A549 (cell line): ENCODE measurements around the gene TRPM2. TPM values are rescaled to one million over a fixed set of nuclear protein-coding genes. Genes with fewer than 3 reads are reported as not detected.

Experiments
- ATAC-seq, 2 experiments: fragments of 200-7000 bp in 1 of 2; fragments of >200 bp in 1 of 2; cut with Nextera tagmentation in 1 of 2; cut with Tn5 transposase in 1 of 2; 3 replicates each; pipeline versions ENCODE4 v1.8.0 to v1.9.1; 2018 to 2020; ENCODE audit warnings: mild to moderate bottlenecking in 1 of 2, moderate library complexity in 1 of 2
- CTCF ChIA-PET: fragments of 300-600 bp; sonication (Branson Sonifier 250); formaldehyde crosslinking; extraction: SDS; loops from one replicate; lab custom pipeline; 2021; ENCODE audit warnings: antibody characterized with exemption, inconsistent platforms; lab: Yijun Ruan, JAX
- POLR2A ChIA-PET: fragments of 350-600 bp; formaldehyde crosslinking; extraction: SDS; loops from one replicate; lab custom pipeline; 2021; ENCODE audit warnings: antibody characterized with exemption, inconsistent platforms; lab: Yijun Ruan, JAX
- DNase-seq, 2 experiments: peaks; one replicate each; pipeline versions ENCODE4 v3.0.0 to v3.0.0-alpha.2; 2011 to 2016; ENCODE audit warnings: low read depth in 1 of 2, low spot score in 1 of 2
- FAIRE-seq: peaks from 2 replicates; lab custom pipeline; 2011; peaks lifted over from hg19 to GRCh38; lab: Jason Lieb, UNC
- H3K27ac ChIP-seq, 2 experiments: fragments of >200 bp; sonication (Bioruptor Twin); formaldehyde crosslinking; 3 replicates each; pipeline ENCODE4 v1.5.1; 2016 to 2017
- H3K4me1 ChIP-seq: fragments of >200 bp; sonication (Bioruptor Twin); formaldehyde crosslinking; 3 replicates; pipeline ENCODE4 v1.6.1; 2016
- H3K4me2 ChIP-seq: fragments of >200 bp; sonication (Bioruptor Twin); formaldehyde crosslinking; 3 replicates; pipeline ENCODE4 v1.6.1; 2016
- H3K4me3 ChIP-seq: fragments of >200 bp; sonication (Bioruptor Twin); formaldehyde crosslinking; 3 replicates; pipeline ENCODE4 v1.5.1; 2016
- H3K9me3 ChIP-seq: fragments of >200 bp; sonication (Bioruptor Twin); formaldehyde crosslinking; 3 replicates; pipeline ENCODE4 v1.6.1; 2016
- CBX2 ChIP-seq: fragments of 200-600 bp; sonication (generic); IDR thresholded peaks from 2 replicates; pipeline ENCODE4 v1.6.1; 2016; ENCODE audit warnings: low read depth, mild to moderate bottlenecking, borderline replicate concordance
- CBX8 ChIP-seq: fragments of 200-600 bp; sonication (generic); IDR thresholded peaks from 2 replicates; pipeline ENCODE4 v1.6.1; 2016
- CHD2 ChIP-seq: fragments of 150-350 bp; IDR thresholded peaks from 2 replicates; pipeline ENCODE4 v1.6.1; 2014; ENCODE audit warnings: low read length; ENCODE audit not compliant: partially characterized antibody
- EP300 ChIP-seq, 2 experiments: fragments of >200 bp; sonication (Bioruptor Twin); formaldehyde crosslinking; IDR thresholded peaks; 2 replicates in 1 of 2; 3 replicates in 1 of 2; pipeline ENCODE4 v1.6.1; 2016 to 2017
- FOSB ChIP-seq: fragments of 250-450 bp; sonication (Bioruptor Pico); IDR thresholded peaks from 2 replicates; pipeline ENCODE4 v1.5.0; 2020; ENCODE audit warnings: mild to moderate bottlenecking, moderate library complexity
- FOXS1 ChIP-seq: fragments of 250-450 bp; sonication (Bioruptor Pico); IDR thresholded peaks from 2 replicates; pipeline ENCODE4 v1.5.0; 2020; ENCODE audit warnings: mild to moderate bottlenecking, moderate library complexity
- GATA3 ChIP-seq: IDR thresholded peaks from 2 replicates; pipeline ENCODE4 v1.6.1; 2012; ENCODE audit warnings: borderline replicate concordance
- HEYL ChIP-seq: fragments of 250-450 bp; sonication (Bioruptor Pico); IDR thresholded peaks from 2 replicates; pipeline ENCODE4 v1.8.0; 2021; ENCODE audit warnings: mild to moderate bottlenecking, moderate library complexity
- JUN ChIP-seq, 2 experiments: fragments of >200 bp; sonication (Bioruptor Twin); formaldehyde crosslinking; IDR thresholded peaks; 2 replicates in 1 of 2; 3 replicates in 1 of 2; pipeline ENCODE4 v1.6.1; 2016 to 2017
- JUNB ChIP-seq: fragments of >200 bp; sonication (Bioruptor Twin); formaldehyde crosslinking; IDR thresholded peaks from 2 replicates; pipeline ENCODE4 v1.6.1; 2016
- KDM5A ChIP-seq: fragments of 200-600 bp; sonication (generic); IDR thresholded peaks from 2 replicates; pipeline ENCODE4 v1.6.1; 2016; ENCODE audit warnings: antibody characterized with exemption, mild to moderate bottlenecking
- MYC ChIP-seq: IDR thresholded peaks from 2 replicates; pipeline ENCODE4 v1.6.1; 2012; ENCODE audit warnings: mild to moderate bottlenecking, inconsistent platforms, low read length, improper control_type of control experiment, borderline replicate concordance
- NFE2L2 ChIP-seq: fragments of 150-350 bp; conservative IDR thresholded peaks from 2 replicates; pipeline ENCODE4 v1.6.1; 2014; ENCODE audit warnings: low read length
- NPAS2 ChIP-seq: fragments of 250-450 bp; sonication (Bioruptor Pico); IDR thresholded peaks from 2 replicates; pipeline ENCODE4 v1.8.0; 2022; ENCODE audit warnings: mild to moderate bottlenecking, moderate library complexity, borderline replicate concordance
- POLR2A ChIP-seq: IDR thresholded peaks from 2 replicates; pipeline ENCODE4 v1.6.1; 2012; ENCODE audit warnings: mild to moderate bottlenecking, low read length
- POLR2AphosphoS2 ChIP-seq: conservative IDR thresholded peaks from 2 replicates; pipeline ENCODE4 v1.6.1; 2012; ENCODE audit warnings: low read length, improper control_type of control experiment, inconsistent platforms
- RCOR1 ChIP-seq: fragments of 150-350 bp; IDR thresholded peaks from 2 replicates; pipeline ENCODE4 v1.6.1; 2014; ENCODE audit warnings: antibody characterized with exemption, low read length, low read depth
- SMC3 ChIP-seq: fragments of >200 bp; sonication (Bioruptor Twin); formaldehyde crosslinking; IDR thresholded peaks from 3 replicates; pipeline ENCODE4 v1.6.1; 2018; ENCODE audit warnings: inconsistent platforms
- ZSCAN20 ChIP-seq: fragments of 250-450 bp; sonication (Bioruptor Pico); IDR thresholded peaks from 2 replicates; pipeline ENCODE4 v1.8.0; 2022; ENCODE audit warnings: mild to moderate bottlenecking, moderate library complexity
- WGBS: methylation state at CpG from one replicate; pipeline ENCODE4 v1.1.6; 2017; ENCODE audit errors: missing lambda C conversion rate; 5-methylcytosine and 5-hydroxymethylcytosine counted together
- polyA plus RNA-seq, 4 experiments: library from polyadenylated mRNA; depleted of rRNA in 3 of 4; stranded (reverse); fragments of >200 nt; fragmentation: RNase III in 1 of 4; extraction: RNeasy Plus Mini Kit Qiagen cat#74134 plus additional on column Dnase treatment in 1 of 4; gene quantifications; 2 replicates in 3 of 4; 3 replicates in 1 of 4; pipeline ENCODE4 v1.2.3, GENCODE V29; 2011 to 2017
- TF ChIP-seq, protein P1 (sequence below): fragments of 250-450 bp; sonication (Bioruptor Pico); IDR thresholded peaks from 2 replicates; pipeline ENCODE4 v1.5.0; 2021; ENCODE audit warnings: mild to moderate bottlenecking, moderate library complexity, borderline replicate concordance
- TF ChIP-seq, protein P2 (sequence below): fragments of 450-650 bp; IDR thresholded peaks from 2 replicates; pipeline ENCODE4 v1.6.1; 2014; ENCODE audit warnings: antibody characterized with exemption
- TF ChIP-seq, protein P3 (sequence below): fragments of >200 bp; sonication (Bioruptor Twin); formaldehyde crosslinking; IDR thresholded peaks from 2 replicates; pipeline ENCODE4 v1.6.1; 2016

The TRPM2 gene
- polyA plus RNA-seq, 2 of the 4 experiments (the other 2 are of a cell fraction), result 3.2 to 5.5 TPM

DNA sequence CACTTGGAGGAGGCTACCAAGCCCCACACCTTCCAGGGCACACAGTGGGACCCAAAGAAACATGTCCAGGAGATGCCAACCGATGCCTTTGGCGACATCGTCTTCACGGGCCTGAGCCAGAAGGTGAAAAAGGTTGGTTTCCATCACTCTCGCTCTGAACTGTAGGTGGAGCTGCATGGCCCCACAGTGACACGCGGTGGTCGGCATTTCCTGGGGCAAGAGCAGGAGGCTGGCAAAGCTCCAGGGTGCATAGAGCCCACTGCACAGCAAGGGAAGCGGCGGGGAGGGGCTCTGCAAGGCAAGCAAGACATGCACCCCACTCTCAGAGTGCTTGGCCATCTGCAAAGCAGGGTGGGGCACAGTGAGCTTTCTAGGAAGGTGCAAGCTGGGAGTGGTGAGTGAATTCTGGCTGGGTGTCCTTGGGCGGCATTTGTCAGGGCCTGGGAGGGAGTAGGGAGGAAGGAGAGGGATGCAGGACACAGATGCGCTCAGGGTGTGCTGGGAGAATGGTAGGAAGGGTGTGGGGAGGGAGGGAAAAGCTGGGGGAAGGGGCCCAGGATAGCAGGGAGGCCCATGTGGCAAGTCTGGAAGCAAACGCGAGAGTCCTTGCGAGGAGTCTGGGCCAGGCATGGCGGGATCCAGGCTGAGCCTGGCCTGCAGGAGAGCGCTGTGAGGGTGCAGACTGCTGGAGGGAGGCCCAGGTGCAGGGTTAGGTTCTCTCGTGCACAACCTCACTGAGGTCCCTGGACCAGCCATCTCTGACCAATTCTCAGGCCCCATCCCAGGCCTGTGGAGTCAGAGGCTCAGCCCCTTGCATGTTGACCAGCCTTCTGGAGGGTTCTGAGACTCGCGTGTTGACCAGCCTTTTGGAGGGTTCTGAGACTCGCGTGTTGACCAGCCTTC, 11.0 kb downstream of the TRPM2 start:
- ATAC-seq, result no peak
- CTCF ChIA-PET, result interaction anchor here (0.6 kb wide), 1 partner anchor 1914 kb away, joined by 3 read pairs; no protein-coding TSS in a partner anchor
- no peaks in the 10 kb centered on the region for H3K9me3 ChIP-seq
- no peak overlapping the region for H3K27ac ChIP-seq
- FAIRE-seq, result no peak
- no peak overlapping the region for H3K4me3 ChIP-seq
- H3K4me1 ChIP-seq, result 0 out of 3 replicates have a peak, but pooled peaks cover 4% of the 10 kb centered on the region
- DNase-seq, result no peak
- TF ChIP-seq, protein P1, sequence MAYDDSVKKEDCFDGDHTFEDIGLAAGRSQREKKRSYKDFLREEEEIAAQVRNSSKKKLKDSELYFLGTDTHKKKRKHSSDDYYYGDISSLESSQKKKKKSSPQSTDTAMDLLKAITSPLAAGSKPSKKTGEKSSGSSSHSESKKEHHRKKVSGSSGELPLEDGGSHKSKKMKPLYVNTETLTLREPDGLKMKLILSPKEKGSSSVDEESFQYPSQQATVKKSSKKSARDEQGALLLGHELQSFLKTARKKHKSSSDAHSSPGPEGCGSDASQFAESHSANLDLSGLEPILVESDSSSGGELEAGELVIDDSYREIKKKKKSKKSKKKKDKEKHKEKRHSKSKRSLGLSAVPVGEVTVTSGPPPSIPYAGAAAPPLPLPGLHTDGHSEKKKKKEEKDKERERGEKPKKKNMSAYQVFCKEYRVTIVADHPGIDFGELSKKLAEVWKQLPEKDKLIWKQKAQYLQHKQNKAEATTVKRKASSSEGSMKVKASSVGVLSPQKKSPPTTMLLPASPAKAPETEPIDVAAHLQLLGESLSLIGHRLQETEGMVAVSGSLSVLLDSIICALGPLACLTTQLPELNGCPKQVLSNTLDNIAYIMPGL, result no peak
- TF ChIP-seq CBX2 (no peak), JUNB (no peak), RCOR1 (no peak), POLR2A (no peak), KDM5A (no peak), FOSB (CRISPR knock-in tag) (no peak), FOXS1 (no peak), MYC (no peak), POLR2AphosphoS2 (no peak)
- TF ChIP-seq, protein P2, sequence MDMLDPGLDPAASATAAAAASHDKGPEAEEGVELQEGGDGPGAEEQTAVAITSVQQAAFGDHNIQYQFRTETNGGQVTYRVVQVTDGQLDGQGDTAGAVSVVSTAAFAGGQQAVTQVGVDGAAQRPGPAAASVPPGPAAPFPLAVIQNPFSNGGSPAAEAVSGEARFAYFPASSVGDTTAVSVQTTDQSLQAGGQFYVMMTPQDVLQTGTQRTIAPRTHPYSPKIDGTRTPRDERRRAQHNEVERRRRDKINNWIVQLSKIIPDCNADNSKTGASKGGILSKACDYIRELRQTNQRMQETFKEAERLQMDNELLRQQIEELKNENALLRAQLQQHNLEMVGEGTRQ, result no peak
- POLR2A ChIA-PET, result no interaction called here
- no peak overlapping the region for H3K4me2 ChIP-seq
- WGBS, result 67% methylated on average over 12 of the region's 22 CpGs

DNA sequence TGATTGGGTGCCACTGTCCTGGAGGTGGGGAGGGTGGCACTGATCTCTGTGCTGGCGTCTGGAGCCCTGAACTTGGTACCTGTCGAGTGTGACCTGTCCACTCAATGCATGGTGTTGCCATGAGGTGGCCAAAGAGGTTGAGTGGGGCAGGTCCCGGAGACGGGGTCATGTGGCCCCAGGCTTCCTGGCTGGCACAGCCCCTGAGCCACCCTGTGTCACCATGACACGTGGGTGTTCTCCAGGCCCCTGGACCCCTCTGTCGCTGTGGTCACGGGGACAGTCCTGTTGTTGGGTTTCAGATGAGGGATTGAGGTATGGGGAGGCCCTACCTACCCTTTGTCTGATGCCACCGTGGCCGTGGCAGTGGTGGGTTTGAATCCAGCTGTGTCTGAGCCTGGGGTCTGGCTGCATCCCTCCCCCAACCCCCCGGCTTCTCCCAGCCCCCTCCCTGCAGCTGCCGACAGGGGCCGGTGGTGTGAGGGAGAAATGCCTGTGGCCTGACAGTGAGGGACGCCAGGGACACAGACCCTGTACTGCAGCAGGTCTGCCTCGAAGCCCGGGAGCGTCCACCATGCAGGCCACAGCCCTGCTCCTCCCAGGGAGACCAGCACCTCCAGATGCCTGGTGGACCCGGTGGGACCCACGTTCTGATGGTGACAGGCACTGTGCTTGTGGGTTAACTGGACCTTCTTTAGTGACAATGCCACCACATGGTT, 12.0 kb downstream of the TRPM2 start:
- CTCF ChIA-PET, result interaction anchor here (0.7 kb wide), 1 partner anchor 114 kb away, joined by 3 read pairs; no protein-coding TSS in a partner anchor
- peaks cover 4% of the 10 kb centered on the region; the same call in 1 of the 3 replicates for H3K4me1 ChIP-seq
- DNase-seq, result no peak
- WGBS, result no CpG with 5 or more reads among the region's 18 CpGs
- TF ChIP-seq CHD2 (no peak), NFE2L2 (no peak), FOXS1 (no peak), NPAS2 (CRISPR knock-in tag) (no peak), HEYL (CRISPR knock-in tag) (no peak)
- TF ChIP-seq, all 56 proteins: peak for 0
- ATAC-seq (no peak), FAIRE-seq (no peak)
- Histone ChIP-seq H3K4me3 (no peak overlapping the region), H3K27ac (no peak overlapping the region), H3K4me2 (no peak overlapping the region), H3K9me3 (no peaks in the 10 kb centered on the region)
- POLR2A ChIA-PET, result no interaction called here

DNA sequence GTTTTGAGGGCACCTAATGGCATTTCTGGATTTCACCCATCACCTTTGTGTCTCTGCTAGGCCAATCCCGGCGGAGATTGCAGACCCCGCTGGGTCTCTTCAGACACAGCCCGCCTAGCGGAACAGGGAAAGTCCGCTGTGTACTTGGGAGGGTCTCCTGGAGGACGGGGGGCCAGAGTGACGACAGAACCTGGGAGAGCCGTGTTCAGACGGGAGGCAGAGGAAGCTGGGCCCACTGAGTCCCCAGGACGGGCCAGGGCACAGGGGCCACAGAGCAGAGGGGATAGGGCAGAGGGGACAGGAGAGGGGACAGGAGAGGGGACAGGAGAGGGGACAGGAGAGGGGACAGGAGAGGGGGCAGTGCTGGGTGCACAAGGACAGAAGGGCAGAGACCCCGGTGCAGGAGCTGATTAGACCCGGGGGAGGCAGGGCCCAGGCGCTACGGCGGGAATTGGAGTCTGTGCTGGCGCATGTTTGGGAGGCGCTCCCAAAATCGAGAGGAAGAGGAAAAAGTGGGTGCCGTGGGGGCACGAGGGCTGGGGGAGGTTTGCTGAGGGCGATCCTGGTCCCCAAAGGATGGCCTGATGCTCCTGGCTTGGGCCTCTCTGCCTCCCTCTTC, 12.7 kb downstream of the TRPM2 start:
- WGBS, result 68% methylated on average over 22 of the region's 22 CpGs
- Histone ChIP-seq H3K27ac (no peak overlapping the region), H3K4me3 (no peak overlapping the region), H3K4me2 (no peak overlapping the region), H3K9me3 (no peaks in the 10 kb centered on the region), H3K4me1 (peaks cover 4% of the 10 kb centered on the region; the same call in 1 of the 3 replicates)
- DNase-seq (no peak), ATAC-seq (no peak), FAIRE-seq (no peak)
- TF ChIP-seq RCOR1 (no peak), CBX8 (no peak), JUN (IDR thresholded peaks at IDR 0.05) (no peak), ZSCAN20 (CRISPR knock-in tag) (no peak), JUNB (no peak), EP300 (IDR thresholded peaks at IDR 0.05) (no peak), GATA3 (no peak), SMC3 (no peak), FOXS1 (no peak)
- TF ChIP-seq, protein P3, sequence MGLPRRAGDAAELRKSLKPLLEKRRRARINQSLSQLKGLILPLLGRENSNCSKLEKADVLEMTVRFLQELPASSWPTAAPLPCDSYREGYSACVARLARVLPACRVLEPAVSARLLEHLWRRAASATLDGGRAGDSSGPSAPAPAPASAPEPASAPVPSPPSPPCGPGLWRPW, result no peak
- TF ChIP-seq, protein P1, result no peak
- ChIA-PET CTCF (interaction anchor here (0.7 kb wide), 1 partner anchor 114 kb away, joined by 3 read pairs; no protein-coding TSS in a partner anchor), POLR2A (no interaction called here)
